B cell (primary cell): ENCODE data around the gene ACBD4. TPM values are rescaled to one million over a fixed set of nuclear protein-coding genes. Genes with fewer than 3 reads are reported as not detected.
A peak's percentile ranks its signal among the peaks of the same experiment; 100 is the strongest.

Experiments used
- ATAC-seq: fragments of 200-7000 bp; cut with Tn5 transposase; one replicate; pipeline ENCODE4 v1.10.0; 2021; ENCODE audit warnings: low read depth, mild to moderate bottlenecking, moderate number of reproducible peaks, moderate library complexity
- CTCF ChIA-PET: fragments of 350-600 bp; sonication (Branson Sonifier 250); formaldehyde crosslinking; loops from one replicate; lab custom pipeline; 2021; ENCODE audit warnings: antibody characterized with exemption, inconsistent platforms; lab: Charles Lee
- POLR2A ChIA-PET: fragments of 350-600 bp; sonication (Branson Sonifier 250); formaldehyde crosslinking; loops from one replicate; lab custom pipeline; 2021; ENCODE audit warnings: antibody characterized with exemption; lab: Charles Lee
- DNase-seq: peaks from one replicate; pipeline ENCODE4 v3.0.0; 2013
- H2AFZ ChIP-seq: 2 replicates; pipeline ENCODE4 v1.6.1; 2012; ENCODE audit warnings: mild to moderate bottlenecking, low read depth, low read length; ENCODE audit not compliant: insufficient read depth, poor library complexity, severe bottlenecking
- H3K27ac ChIP-seq, 2 donors: 1 replicate in 1 of 2; 2 replicates in 1 of 2; pipeline ENCODE4 v1.5.1; 2012 to 2013; ENCODE audit warnings: low read length in 2 of 2, mild to moderate bottlenecking in 2 of 2, moderate library complexity in 1 of 2
- H3K27me3 ChIP-seq, 4 experiments: fragments of 200-600 bp in 1 of 4; sonication (generic) in 1 of 4; replicated peaks in 1 of 4; 1 replicate in 2 of 4; 2 replicates in 2 of 4; pipeline versions ENCODE4 v1.6.1 to v1.7.0; 2013 to 2016; ENCODE audit warnings: low read length in 3 of 4, mild to moderate bottlenecking in 2 of 4, mixed read lengths in 1 of 4, moderate library complexity in 1 of 4; ENCODE audit not compliant: insufficient read depth in 4 of 4, control insufficient read depth in 3 of 4; ENCODE audit errors: control extremely low read depth in 1 of 4
- H3K36me3 ChIP-seq, 2 experiments: replicated peaks in 1 of 2; 1 replicate in 1 of 2; 2 replicates in 1 of 2; pipeline versions ENCODE4 v1.6.1 to v1.7.1; 2013; ENCODE audit warnings: low read length in 1 of 2; ENCODE audit not compliant: insufficient read depth in 2 of 2, control insufficient read depth in 1 of 2; ENCODE audit errors: control extremely low read depth in 1 of 2, extremely low read depth in 1 of 2
- H3K4me1 ChIP-seq, 2 donors: fragments of 200-600 bp in 1 of 2; sonication (generic) in 1 of 2; 1 replicate in 1 of 2; 2 replicates in 1 of 2; pipeline versions ENCODE4 v1.5.1 to v1.6.1; 2013 to 2017; ENCODE audit warnings: low read length in 2 of 2; ENCODE audit not compliant: control insufficient read depth in 2 of 2, insufficient read depth in 2 of 2
- H3K4me2 ChIP-seq: replicated peaks from 2 replicates; pipeline ENCODE3; 2012; ENCODE audit warnings: mild to moderate bottlenecking, low read depth, low read length; ENCODE audit not compliant: poor library complexity, severe bottlenecking
- H3K4me3 ChIP-seq, 5 experiments: fragments of 200-600 bp in 1 of 5; sonication (generic) in 1 of 5; 1 replicate in 3 of 5; 2 replicates in 2 of 5; pipeline versions ENCODE4 v1.5.1 to v1.7.0; 2011 to 2016; ENCODE audit warnings: low read length in 4 of 5, mild to moderate bottlenecking in 4 of 5, low read depth in 2 of 5, control low read depth in 1 of 5, moderate library complexity in 1 of 5; ENCODE audit not compliant: insufficient read depth in 1 of 5; ENCODE audit errors: control extremely low read depth in 1 of 5, extremely low read depth in 1 of 5
- H3K79me2 ChIP-seq: fragments of 200-600 bp; sonication (generic); one replicate; pipeline ENCODE4 v1.6.0; 2016; ENCODE audit warnings: low read length; ENCODE audit not compliant: control insufficient read depth, insufficient read depth
- H3K9ac ChIP-seq: fragments of 200-600 bp; sonication (generic); 2 replicates; pipeline ENCODE4 v1.6.1; 2017; ENCODE audit warnings: mild to moderate bottlenecking, low read length, moderate library complexity
- H3K9me3 ChIP-seq, 3 donors: one replicate each; pipeline versions ENCODE4 v1.6.1 to v1.7.1; 2013; ENCODE audit warnings: low read length in 2 of 3; ENCODE audit not compliant: control insufficient read depth in 2 of 3, insufficient read depth in 1 of 3; ENCODE audit errors: control extremely low read depth in 1 of 3
- H4K20me1 ChIP-seq: 2 replicates; pipeline ENCODE4 v1.6.0; 2012; ENCODE audit warnings: mild to moderate bottlenecking, low read length; ENCODE audit not compliant: insufficient read depth, control insufficient read depth, poor library complexity, severe bottlenecking
- H3K27ac Mint-ChIP-seq: one replicate; pipeline ENCODE4 v1.8.0; 2021; ENCODE audit warnings: mixed read lengths
- H3K27me3 Mint-ChIP-seq: one replicate; pipeline ENCODE4 v1.8.0; 2021; ENCODE audit warnings: mixed read lengths
- H3K4me1 Mint-ChIP-seq: one replicate; pipeline ENCODE4 v1.8.0; 2021; ENCODE audit warnings: mixed read lengths
- H3K4me3 Mint-ChIP-seq: one replicate; pipeline ENCODE4 v1.8.0; 2021; ENCODE audit warnings: mixed read lengths
- H3K9me3 Mint-ChIP-seq: one replicate; pipeline ENCODE4 v1.8.0; 2022; ENCODE audit warnings: mixed read lengths; ENCODE audit not compliant: insufficient read depth
- EZH2 ChIP-seq: IDR thresholded peaks from 2 replicates; pipeline ENCODE4 v1.6.1; 2012; ENCODE audit warnings: borderline replicate concordance, low read depth, mild to moderate bottlenecking, moderate library complexity, low read length; ENCODE audit not compliant: insufficient read depth, poor library complexity, severe bottlenecking
- WGBS: methylation state at CpG from one replicate; pipeline ENCODE4 v1.1.5; 2013; ENCODE audit warnings: missing lambda C conversion rate; ENCODE audit not compliant: insufficient coverage; 5-methylcytosine and 5-hydroxymethylcytosine counted together
- intact Hi-C: fragments of 100-400 bp; cut with micrococcal nuclease; formaldehyde crosslinking; loops from one replicate; pipeline ENCODE4 v1.10.0; 2022
- polyA plus RNA-seq: library from polyadenylated mRNA; depleted of rRNA; stranded (reverse); fragments of >200 nt; gene quantifications from 2 replicates; pipeline ENCODE4 v1.2.3, GENCODE V29; 2012
- total RNA-seq, 2 donors: library from RNA; stranded (reverse); fragments of 120-200 nt in 1 of 2; gene quantifications; 1 replicate in 1 of 2; 2 replicates in 1 of 2; pipeline versions ENCODE4 v1.2.3 to v1.2.4, GENCODE V29; 2013 to 2022
- TF ChIP-seq, protein P1 (sequence below): fragments of 200-600 bp; IDR thresholded peaks from one replicate; pipeline ENCODE4 v1.8.0; 2022; ENCODE audit warnings: antibody characterized with exemption, mild to moderate bottlenecking

The ACBD4 gene
- total and polyA plus RNA-seq, 2 donors (not counting 1 experiment from before 2014, with no cell fraction given): 36.8 to 39.4 TPM

DNA sequence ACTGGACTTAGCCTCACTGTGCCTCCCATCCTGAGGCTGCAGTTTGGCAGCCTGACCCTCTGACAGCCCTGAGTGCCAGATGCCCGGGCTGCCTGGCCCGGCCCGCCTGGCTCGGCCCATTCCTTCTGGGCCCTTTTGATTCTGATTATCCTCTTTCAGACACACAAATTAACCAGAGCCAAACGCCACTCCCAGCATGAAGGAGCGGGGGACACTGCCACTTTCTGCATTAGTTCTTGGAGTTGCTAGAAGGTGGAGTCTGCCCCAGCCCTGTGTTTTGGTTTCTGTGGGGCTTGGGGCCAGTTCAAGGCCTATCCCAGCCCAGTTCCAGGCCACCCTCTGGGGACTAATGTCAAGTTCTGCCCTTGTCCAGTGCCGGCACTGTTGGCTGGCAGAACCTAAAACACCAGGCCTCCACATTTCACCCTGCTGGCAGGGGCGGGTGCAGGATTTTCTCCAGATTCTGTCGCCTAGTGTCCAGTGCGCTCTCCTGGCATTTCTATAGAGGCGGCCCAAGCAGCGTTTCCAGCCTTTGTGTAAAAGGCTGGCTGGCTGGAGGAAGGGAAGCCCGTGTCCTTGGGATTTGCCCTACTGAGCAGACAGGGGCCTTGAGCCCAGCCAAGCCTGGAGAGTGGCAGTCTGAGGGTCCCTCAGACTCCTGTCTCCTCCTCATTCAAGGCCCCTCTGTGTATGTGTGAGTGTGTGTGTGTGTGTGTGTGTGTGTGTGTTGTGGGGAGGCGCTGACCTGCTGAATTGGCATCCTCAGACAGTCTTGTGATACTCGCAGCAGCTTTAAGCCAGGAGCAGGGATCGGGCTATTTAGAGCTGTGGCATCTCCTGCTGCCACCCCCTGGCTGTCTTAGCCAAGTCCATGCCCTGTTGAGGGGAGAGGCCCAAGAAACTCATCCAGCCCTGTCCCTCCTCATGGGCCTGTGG is 24.5 kb upstream of the ACBD4 start:
- Histone ChIP-seq H3K79me2 (no peaks in the 10 kb centered on the region), H4K20me1 (no peaks in the 10 kb centered on the region), H2AFZ (no peak overlapping the region), H3K4me2 (peak overlapping the region; percentile 27), H3K9ac (no peak overlapping the region), H3K36me3 (peaks cover 0 to 23% of the 10 kb centered on the region in 2 experiments), H3K4me3 (no peak overlapping the region), H3K9me3 (no peaks in the 10 kb centered on the region), H3K27me3 (no peaks in the 10 kb centered on the region), H3K4me1 (peaks cover 10 to 11% of the 10 kb centered on the region in 2 donors), H3K27ac (no peak overlapping the region)
- Mint-ChIP-seq H3K27ac (no peak overlapping the region), H3K4me3 (no peak overlapping the region), H3K9me3 (no peaks in the 10 kb centered on the region), H3K27me3 (no peaks in the 10 kb centered on the region), H3K4me1 (peaks cover 12% of the 10 kb centered on the region)
- ChIA-PET CTCF (no interaction called here), POLR2A (no interaction called here)
- DNase-seq (no peak), ATAC-seq (no peak)
- intact Hi-C loops: no loop called here
- TF ChIP-seq, protein P1, sequence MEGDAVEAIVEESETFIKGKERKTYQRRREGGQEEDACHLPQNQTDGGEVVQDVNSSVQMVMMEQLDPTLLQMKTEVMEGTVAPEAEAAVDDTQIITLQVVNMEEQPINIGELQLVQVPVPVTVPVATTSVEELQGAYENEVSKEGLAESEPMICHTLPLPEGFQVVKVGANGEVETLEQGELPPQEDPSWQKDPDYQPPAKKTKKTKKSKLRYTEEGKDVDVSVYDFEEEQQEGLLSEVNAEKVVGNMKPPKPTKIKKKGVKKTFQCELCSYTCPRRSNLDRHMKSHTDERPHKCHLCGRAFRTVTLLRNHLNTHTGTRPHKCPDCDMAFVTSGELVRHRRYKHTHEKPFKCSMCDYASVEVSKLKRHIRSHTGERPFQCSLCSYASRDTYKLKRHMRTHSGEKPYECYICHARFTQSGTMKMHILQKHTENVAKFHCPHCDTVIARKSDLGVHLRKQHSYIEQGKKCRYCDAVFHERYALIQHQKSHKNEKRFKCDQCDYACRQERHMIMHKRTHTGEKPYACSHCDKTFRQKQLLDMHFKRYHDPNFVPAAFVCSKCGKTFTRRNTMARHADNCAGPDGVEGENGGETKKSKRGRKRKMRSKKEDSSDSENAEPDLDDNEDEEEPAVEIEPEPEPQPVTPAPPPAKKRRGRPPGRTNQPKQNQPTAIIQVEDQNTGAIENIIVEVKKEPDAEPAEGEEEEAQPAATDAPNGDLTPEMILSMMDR: no peak
- TF ChIP-seq EZH2: no peak
- 96% methylated on average over 12 of the region's 16 CpGs for WGBS

DNA sequence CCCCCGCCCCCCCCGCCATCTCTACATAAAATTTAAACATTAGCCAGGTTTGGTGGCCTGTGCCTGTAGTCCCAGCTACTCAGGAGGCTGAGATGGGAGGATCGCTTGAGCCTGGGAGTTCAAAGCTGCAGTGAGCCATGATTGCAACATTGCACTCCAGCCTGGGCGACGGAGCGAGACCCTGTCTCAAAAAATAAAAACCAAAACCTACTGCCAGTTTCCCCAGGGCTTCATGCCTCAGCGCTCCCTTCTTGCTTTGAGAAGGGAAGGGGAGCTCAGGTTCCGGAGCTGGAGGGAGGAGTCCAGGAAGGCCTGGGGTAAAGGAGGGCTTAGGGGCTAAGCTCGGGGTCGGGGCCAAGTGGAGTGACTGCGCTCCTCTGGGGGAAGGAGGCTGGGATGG is 23.6 kb upstream of the ACBD4 start:
- Mint-ChIP-seq H3K4me1 (peaks cover 12% of the 10 kb centered on the region), H3K27ac (peak overlapping the region; percentile 46), H3K4me3 (no peak overlapping the region), H3K9me3 (no peaks in the 10 kb centered on the region), H3K27me3 (no peaks in the 10 kb centered on the region)
- Histone ChIP-seq H3K36me3 (peaks cover 0 to 15% of the 10 kb centered on the region in 2 experiments), H3K4me3 (no peak overlapping the region), H3K4me1 (peaks cover 10 to 11% of the 10 kb centered on the region in 2 donors), H3K79me2 (no peaks in the 10 kb centered on the region), H2AFZ (no peak overlapping the region), H3K27me3 (no peaks in the 10 kb centered on the region), H3K27ac (no peak overlapping the region), H3K9ac (no peak overlapping the region), H3K4me2 (peak overlapping the region; percentile 27), H3K9me3 (no peaks in the 10 kb centered on the region), H4K20me1 (no peaks in the 10 kb centered on the region)
- intact Hi-C loops: no loop called here
- ChIA-PET POLR2A (interaction anchor here (0.8 kb wide), 1 partner anchor 12 kb away, joined by 9 read pairs; no protein-coding TSS in a partner anchor), CTCF (no interaction called here)
- DNase-seq: peak; percentile 40
- 3% methylated on average over 9 of the region's 11 CpGs for WGBS
- peak; percentile 51 for ATAC-seq
- TF ChIP-seq, protein P1: no peak
- TF ChIP-seq EZH2: no peak
